Lung (tissue), 12 donors: ENCODE data around the gene CABP4. TPM values are rescaled to one million over a fixed set of nuclear protein-coding genes. Genes with fewer than 3 reads are reported as not detected.

ENCODE experiments used
- ATAC-seq: fragments of 200-7000 bp; cut with Tn5 transposase; one replicate; pipeline ENCODE4 v1.9.1; 2020; ENCODE audit warnings: moderate number of reproducible peaks; ENCODE audit not compliant: insufficient read depth, low FRiP score
- DNase-seq, 3 donors: peaks; one replicate each; pipeline ENCODE4 v3.0.0-alpha.2; 2013 to 2017
- H3K27ac ChIP-seq, 2 donors: one replicate each; pipeline ENCODE4 v1.5.1; 2013; ENCODE audit warnings: mild to moderate bottlenecking in 2 of 2, moderate library complexity in 2 of 2, control low read depth in 1 of 2, inconsistent platforms in 1 of 2, low read depth in 1 of 2, low read length in 1 of 2
- H3K27me3 ChIP-seq, 3 donors: one replicate each; pipeline ENCODE4 v1.5.1; 2013; ENCODE audit warnings: low read length in 2 of 3; ENCODE audit not compliant: control insufficient read depth in 3 of 3, insufficient read depth in 3 of 3
- H3K36me3 ChIP-seq, 4 donors: one replicate each; pipeline ENCODE4 v1.5.1; 2013; ENCODE audit warnings: low read length in 4 of 4, mild to moderate bottlenecking in 1 of 4, moderate library complexity in 1 of 4; ENCODE audit not compliant: control insufficient read depth in 4 of 4, insufficient read depth in 4 of 4
- H3K4me1 ChIP-seq, 5 donors: one replicate each; pipeline ENCODE4 v1.5.1; 2013; ENCODE audit warnings: low read length in 5 of 5, mild to moderate bottlenecking in 2 of 5, moderate library complexity in 1 of 5; ENCODE audit not compliant: control insufficient read depth in 5 of 5, insufficient read depth in 5 of 5
- H3K4me3 ChIP-seq: one replicate; pipeline ENCODE4 v1.5.1; 2013; ENCODE audit warnings: mild to moderate bottlenecking, control low read depth, moderate library complexity
- H3K9ac ChIP-seq, 2 donors: one replicate each; pipeline ENCODE4 v1.5.1; 2013; ENCODE audit warnings: low read length in 2 of 2, control low read depth in 1 of 2; ENCODE audit not compliant: insufficient read depth in 1 of 2
- H3K9me3 ChIP-seq, 4 donors: one replicate each; pipeline ENCODE4 v1.5.1; 2013; ENCODE audit warnings: low read length in 3 of 4, mild to moderate bottlenecking in 1 of 4, moderate library complexity in 1 of 4; ENCODE audit not compliant: control insufficient read depth in 4 of 4, insufficient read depth in 3 of 4
- CTCF ChIP-seq: IDR thresholded peaks from 2 replicates; pipeline ENCODE4 v1.5.1; 2012; ENCODE audit warnings: mild to moderate bottlenecking; ENCODE audit errors: control extremely low read depth, extremely low read depth
- WGBS, 2 donors: extraction: QIAGEN DNeasy Blood & Tissue Kit; methylation state at CpG; one replicate each; pipeline ENCODE4 v1.1.7; 2013; 5-methylcytosine and 5-hydroxymethylcytosine counted together
- polyA plus RNA-seq, 2 donors: library from polyadenylated mRNA; stranded (reverse); fragments of 200-250 nt; gene quantifications; one replicate each; pipeline ENCODE4 v1.2.1, GENCODE V29; 2013
- total RNA-seq, 2 donors: library from RNA; depleted of rRNA in 1 of 2; stranded (reverse); fragments of >200 nt in 1 of 2; gene quantifications; one replicate each; pipeline ENCODE4 v1.2.1, GENCODE V29; 2014 to 2021
- donor health status: control.
- donor health status: control.
- donor health status: Bipolar disorder and iron deficiency.
- donor health status: healthy.
- donor health status: DM: yes; HTN: yes; CAD: no.

CABP4 gene
- total and polyA plus RNA-seq, 4 donors = 0.96 to 5.3 (median 2.3) TPM

- TF ChIP-seq CTCF = no peak
- Histone ChIP-seq H3K4me1 (peaks cover 0 to 13% (median 6%) of the 10 kb centered on the region in 5 donors), H3K36me3 (peaks cover 0 to 22% (median 9%) of the 10 kb centered on the region in 4 donors), H3K27me3 (no peaks in the 10 kb centered on the region), H3K27ac (peak within 1 kb of the TSS; percentile 80 to 95), H3K9me3 (no peaks in the 10 kb centered on the region), H3K9ac (peak within 1 kb of the TSS; percentile 90 to 98), H3K4me3 (peak within 1 kb of the TSS; percentile 89)
- ATAC-seq = peak; percentile 93
- peak; percentile 98 to 99 (median 98) for DNase-seq
- 0% methylated on average over 68 of the region's 68 CpGs for WGBS, 2 donors
These were observed 26.8 kb upstream of the CABP4 start, which contains the start of gene RPS6KB2 for GRCh38 chr11:67428052-67429001. Gene RPS6KB2, plus strand, starts transcription at chr11:67428494. Its CDS starts 52 bp downstream, at chr11:67428546.

DNA sequence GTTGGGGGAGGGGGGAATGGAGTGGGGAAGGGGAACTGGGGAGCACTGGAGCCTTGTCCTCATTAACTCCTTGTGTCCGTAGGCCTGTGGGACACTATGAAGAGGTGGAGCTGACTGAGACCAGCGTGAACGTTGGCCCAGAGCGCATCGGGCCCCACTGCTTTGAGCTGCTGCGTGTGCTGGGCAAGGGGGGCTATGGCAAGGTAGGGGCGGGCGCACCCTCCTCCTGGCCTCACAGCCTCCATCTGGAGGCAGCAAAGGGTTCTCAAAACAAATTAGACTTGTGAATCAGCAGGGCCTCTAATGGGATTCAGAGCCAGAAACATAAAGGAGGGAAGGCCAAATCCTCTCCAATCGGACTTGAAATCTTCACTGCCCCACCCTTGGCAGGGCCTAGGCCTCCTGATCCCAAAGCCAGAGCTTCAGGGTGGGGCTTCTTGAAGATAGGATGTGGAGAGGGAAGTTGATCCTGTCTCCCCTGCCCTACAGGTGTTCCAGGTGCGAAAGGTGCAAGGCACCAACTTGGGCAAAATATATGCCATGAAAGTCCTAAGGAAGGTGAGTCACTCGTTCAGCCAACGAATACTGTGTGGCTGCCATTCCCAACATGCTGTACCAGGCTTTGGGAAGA, 26.0 kb upstream of the CABP4 start:
- peaks cover 0 to 30% (median 11%) of the 10 kb centered on the region in 4 donors for H3K36me3 ChIP-seq
- peak overlapping the region; percentile 89 for H3K4me3 ChIP-seq
- no peak for DNase-seq
- WGBS, 2 donors = 50 to 58% methylated on average over 12 of the region's 12 CpGs
- H3K27ac ChIP-seq = peak overlapping the region in 1 of 2 donors; percentile 95
- no peaks in the 10 kb centered on the region for H3K27me3 ChIP-seq
- H3K9me3 ChIP-seq = no peaks in the 10 kb centered on the region
- TF ChIP-seq CTCF = no peak
- H3K9ac ChIP-seq = peak overlapping the region; percentile 90 to 98
- peaks cover 0 to 13% (median 6%) of the 10 kb centered on the region in 5 donors for H3K4me1 ChIP-seq
- no peak for ATAC-seq

- Histone ChIP-seq H3K9ac (no peak overlapping the region), H3K27me3 (no peaks in the 10 kb centered on the region), H3K27ac (no peak overlapping the region), H3K9me3 (no peaks in the 10 kb centered on the region), H3K4me3 (no peak overlapping the region), H3K36me3 (peaks cover 0 to 36% (median 14%) of the 10 kb centered on the region in 4 donors), H3K4me1 (peaks cover 0 to 13% (median 6%) of the 10 kb centered on the region in 5 donors)
- no peak for TF ChIP-seq CTCF
- WGBS, 2 donors = 77 to 90% methylated on average over 11 of the region's 11 CpGs
- DNase-seq (no peak), ATAC-seq (no peak)
These were observed 25.4 kb upstream of the CABP4 start for GRCh38 chr11:67429722-67430121.
